CD4-positive, alpha-beta memory T cell (primary cell): Measurements from ENCODE around the gene TAS1R2. TPM values are rescaled to one million over a fixed set of nuclear protein-coding genes. Genes with fewer than 3 reads are reported as not detected.
A peak's percentile ranks its signal among the peaks of the same experiment; 100 is the strongest.

Experiments used
- CTCF ChIA-PET: fragments of 350-600 bp; sonication (Branson Sonifier 250); formaldehyde crosslinking; loops from one replicate; lab custom pipeline; 2021; ENCODE audit warnings: inconsistent platforms; ENCODE audit not compliant: partially characterized antibody; lab: Charles Lee
- POLR2A ChIA-PET: fragments of 350-600 bp; sonication (Branson Sonifier 250); formaldehyde crosslinking; loops from one replicate; lab custom pipeline; 2021; ENCODE audit not compliant: partially characterized antibody; lab: Charles Lee
- DNase-seq, 5 donors: peaks; one replicate each; pipeline versions ENCODE4 v3.0.0 to v3.0.0-alpha.2; 2020 to 2022; ENCODE audit warnings: mixed read lengths in 1 of 5
- H3K27ac ChIP-seq: one replicate; pipeline ENCODE4 v1.7.0; 2013; ENCODE audit warnings: low read depth, low read length
- H3K27me3 ChIP-seq: 2 replicates; pipeline ENCODE4 v1.7.0; 2013; ENCODE audit warnings: mild to moderate bottlenecking, low read length, moderate library complexity; ENCODE audit not compliant: insufficient read depth
- H3K36me3 ChIP-seq: 2 replicates; pipeline ENCODE4 v1.7.0; 2013; ENCODE audit warnings: mild to moderate bottlenecking, low read length, moderate library complexity; ENCODE audit not compliant: insufficient read depth
- H3K4me1 ChIP-seq: 2 replicates; pipeline ENCODE4 v1.7.0; 2013; ENCODE audit warnings: mild to moderate bottlenecking, low read length, moderate library complexity; ENCODE audit not compliant: insufficient read depth
- H3K4me3 ChIP-seq, 2 donors: one replicate each; pipeline ENCODE4 v1.7.0; 2013; ENCODE audit warnings: low read length in 2 of 2, mild to moderate bottlenecking in 1 of 2
- H3K9me3 ChIP-seq, 2 donors: one replicate each; pipeline ENCODE4 v1.7.0; 2013; ENCODE audit warnings: low read length in 2 of 2, control low read depth in 1 of 2; ENCODE audit not compliant: control insufficient read depth in 1 of 2
- H3K27ac Mint-ChIP-seq, 7 donors: one replicate each; pipeline ENCODE4 v1.8.0; 2020 to 2021; ENCODE audit warnings: mixed read lengths in 7 of 7, mild to moderate bottlenecking in 6 of 7, inconsistent platforms in 3 of 7, moderate library complexity in 3 of 7
- H3K27me3 Mint-ChIP-seq, 2 donors: one replicate each; pipeline ENCODE4 v1.8.0; 2020 to 2021; ENCODE audit warnings: mixed read lengths in 2 of 2
- H3K36me3 Mint-ChIP-seq, 2 donors: one replicate each; pipeline ENCODE4 v1.8.0; 2020 to 2021; ENCODE audit warnings: mixed read lengths in 2 of 2, inconsistent platforms in 1 of 2, mild to moderate bottlenecking in 1 of 2
- H3K4me1 Mint-ChIP-seq, 4 donors: one replicate each; pipeline ENCODE4 v1.8.0; 2020 to 2021; ENCODE audit warnings: mixed read lengths in 4 of 4, mild to moderate bottlenecking in 1 of 4
- H3K4me3 Mint-ChIP-seq, 8 donors: one replicate each; pipeline ENCODE4 v1.8.0; 2020 to 2021; ENCODE audit warnings: mixed read lengths in 8 of 8, mild to moderate bottlenecking in 7 of 8, moderate library complexity in 6 of 8, inconsistent platforms in 3 of 8
- H3K9me3 Mint-ChIP-seq, 8 donors: one replicate each; pipeline ENCODE4 v1.8.0; 2020 to 2021; ENCODE audit warnings: mixed read lengths in 8 of 8, mild to moderate bottlenecking in 5 of 8, inconsistent platforms in 3 of 8, moderate library complexity in 1 of 8
- intact Hi-C: fragments of 100-400 bp; cut with micrococcal nuclease; formaldehyde crosslinking; loops from one replicate; pipeline ENCODE4 v1.15.1; 2023
- polyA plus RNA-seq, 2 donors: library from polyadenylated mRNA; unstranded; fragments of 300-500 nt; fragmentation: Illumina TruSeq; gene quantifications; one replicate each; pipeline ENCODE4 v1.2.3, GENCODE V29; 2021
- total RNA-seq, 2 experiments: library from RNA; stranded (reverse); gene quantifications; one replicate each; pipeline ENCODE4 v1.2.3, GENCODE V29; 2021

The TAS1R2 gene
- total and polyA plus RNA-seq, 4 experiments from 2014 or later: not detected

- ChIA-PET CTCF (no interaction called here), POLR2A (no interaction called here)
- H3K27ac Mint-ChIP-seq: peak overlapping the region in 1 of 7 donors; percentile 53
- H3K4me1 Mint-ChIP-seq: no peaks in the 10 kb centered on the region
- H3K27me3 Mint-ChIP-seq: peaks cover 17 to 44% of the 10 kb centered on the region in 2 donors
- H3K4me3 Mint-ChIP-seq: no peak overlapping the region
- no peak for DNase-seq
- H3K36me3 Mint-ChIP-seq: peaks cover 0 to 2% of the 10 kb centered on the region in 2 donors
- intact Hi-C loops: no loop called here
- Histone ChIP-seq H3K27me3 (peaks cover 6% of the 10 kb centered on the region), H3K4me3 (no peak overlapping the region), H3K27ac (no peak overlapping the region), H3K9me3 (no peaks in the 10 kb centered on the region), H3K4me1 (no peaks in the 10 kb centered on the region), H3K36me3 (no peaks in the 10 kb centered on the region)
- H3K9me3 Mint-ChIP-seq: no peaks in the 10 kb centered on the region
Observed at GRCh38 chr1:18817316-18817715, 42.1 kb downstream of the TAS1R2 start.

DNA sequence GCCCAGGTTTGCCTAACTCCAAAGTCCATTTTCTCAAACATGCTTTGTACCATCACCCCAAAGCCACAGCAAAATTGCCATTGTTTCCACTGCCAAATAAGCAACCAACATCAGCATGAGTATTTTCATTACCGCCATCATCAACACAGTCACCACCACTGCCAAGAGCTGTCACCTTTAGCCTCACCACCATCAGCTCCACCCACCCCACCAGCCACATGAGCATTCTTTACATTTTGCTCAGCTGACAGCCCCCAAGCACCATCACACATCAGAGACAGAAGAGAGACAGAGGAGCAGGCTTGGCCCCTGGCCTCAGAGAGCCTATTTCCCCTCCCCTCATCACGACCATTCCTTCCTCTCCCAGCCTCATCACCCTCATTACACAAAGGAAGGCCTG is 42.7 kb downstream of the TAS1R2 start:
- no peaks in the 10 kb centered on the region for H3K36me3 ChIP-seq
- no peaks in the 10 kb centered on the region for H3K9me3 ChIP-seq
- Mint-ChIP-seq H3K27ac (no peak overlapping the region), H3K4me3 (no peak overlapping the region), H3K36me3 (peaks cover 0 to 2% of the 10 kb centered on the region in 2 donors), H3K27me3 (peaks cover 17 to 47% of the 10 kb centered on the region in 2 donors), H3K4me1 (no peaks in the 10 kb centered on the region), H3K9me3 (no peaks in the 10 kb centered on the region)
- no peaks in the 10 kb centered on the region for H3K4me1 ChIP-seq
- ChIA-PET CTCF (interaction anchor here (0.6 kb wide), 1 partner anchor 893 kb away, joined by 5 read pairs; no protein-coding TSS in a partner anchor), POLR2A (no interaction called here)
- H3K27me3 ChIP-seq: peaks cover 6% of the 10 kb centered on the region
- H3K27ac ChIP-seq: no peak overlapping the region
- no peak overlapping the region for H3K4me3 ChIP-seq
- no peak for DNase-seq
- intact Hi-C loops: no loop called here

DNA sequence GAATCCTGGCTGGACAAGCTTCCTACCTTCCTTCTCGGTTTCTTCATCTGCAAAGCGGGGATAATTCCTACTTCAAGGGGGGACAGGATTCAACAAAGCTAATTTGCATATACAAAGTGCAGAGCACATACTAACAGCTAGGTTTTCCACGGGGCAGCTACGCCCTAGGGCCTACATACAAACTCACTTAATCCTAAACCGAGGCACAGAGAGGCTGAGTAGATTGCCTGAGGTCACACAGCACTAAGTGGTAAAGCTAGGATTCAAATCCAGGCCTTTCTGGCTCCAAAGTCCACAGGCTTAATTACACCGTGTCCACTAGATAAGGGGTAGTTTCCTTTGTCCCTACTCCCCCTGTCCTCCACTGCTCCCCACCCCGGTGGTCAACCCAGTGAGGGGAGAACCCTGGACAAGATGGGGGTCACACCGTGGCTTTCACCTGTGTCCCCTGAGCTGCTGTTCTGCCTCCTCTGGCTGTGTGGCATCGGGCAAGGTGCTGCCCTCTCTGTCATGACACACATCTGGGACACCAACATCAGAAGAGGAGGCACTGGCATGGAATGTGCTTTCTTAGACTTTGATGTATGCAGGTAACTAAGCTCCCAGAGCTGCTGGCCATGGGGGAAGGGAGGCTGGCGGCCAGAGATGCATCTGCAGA is 44.5 kb downstream of the TAS1R2 start:
- Histone ChIP-seq H3K4me1 (no peaks in the 10 kb centered on the region), H3K9me3 (no peaks in the 10 kb centered on the region), H3K4me3 (no peak overlapping the region), H3K27ac (no peak overlapping the region), H3K36me3 (no peaks in the 10 kb centered on the region), H3K27me3 (no peaks in the 10 kb centered on the region)
- Mint-ChIP-seq H3K4me1 (no peaks in the 10 kb centered on the region), H3K4me3 (no peak overlapping the region), H3K27ac (no peak overlapping the region), H3K27me3 (peaks cover 12 to 46% of the 10 kb centered on the region in 2 donors), H3K9me3 (no peaks in the 10 kb centered on the region), H3K36me3 (no peaks in the 10 kb centered on the region)
- ChIA-PET CTCF (no interaction called here), POLR2A (no interaction called here)
- DNase-seq: no peak
- intact Hi-C loops: no loop called here

- Mint-ChIP-seq H3K36me3 (no peaks in the 10 kb centered on the region), H3K27ac (no peak overlapping the region), H3K27me3 (peaks cover 12 to 46% of the 10 kb centered on the region in 2 donors), H3K9me3 (no peaks in the 10 kb centered on the region), H3K4me1 (no peaks in the 10 kb centered on the region), H3K4me3 (no peak overlapping the region)
- DNase-seq: no peak
- Histone ChIP-seq H3K9me3 (no peaks in the 10 kb centered on the region), H3K4me3 (no peak overlapping the region), H3K4me1 (no peaks in the 10 kb centered on the region), H3K36me3 (no peaks in the 10 kb centered on the region), H3K27ac (no peak overlapping the region), H3K27me3 (no peaks in the 10 kb centered on the region)
- intact Hi-C loops: no loop called here
- POLR2A ChIA-PET: no interaction called here
- CTCF ChIA-PET: no interaction called here
Observed at GRCh38 chr1:18814425-18814824, 45.0 kb downstream of the TAS1R2 start.

GRCh38 chr1:18812453-18812939 is 47.0 kb downstream of the TAS1R2 start:
- no peak for DNase-seq
- Mint-ChIP-seq H3K4me3 (no peak overlapping the region), H3K27me3 (peaks cover 14 to 42% of the 10 kb centered on the region in 2 donors), H3K4me1 (no peaks in the 10 kb centered on the region), H3K27ac (no peak overlapping the region), H3K36me3 (no peaks in the 10 kb centered on the region), H3K9me3 (no peaks in the 10 kb centered on the region)
- ChIA-PET CTCF (no interaction called here), POLR2A (no interaction called here)
- intact Hi-C loops: no loop called here
- Histone ChIP-seq H3K4me1 (no peaks in the 10 kb centered on the region), H3K9me3 (no peaks in the 10 kb centered on the region), H3K4me3 (no peak overlapping the region), H3K36me3 (no peaks in the 10 kb centered on the region), H3K27me3 (no peaks in the 10 kb centered on the region), H3K27ac (no peak overlapping the region)

DNA sequence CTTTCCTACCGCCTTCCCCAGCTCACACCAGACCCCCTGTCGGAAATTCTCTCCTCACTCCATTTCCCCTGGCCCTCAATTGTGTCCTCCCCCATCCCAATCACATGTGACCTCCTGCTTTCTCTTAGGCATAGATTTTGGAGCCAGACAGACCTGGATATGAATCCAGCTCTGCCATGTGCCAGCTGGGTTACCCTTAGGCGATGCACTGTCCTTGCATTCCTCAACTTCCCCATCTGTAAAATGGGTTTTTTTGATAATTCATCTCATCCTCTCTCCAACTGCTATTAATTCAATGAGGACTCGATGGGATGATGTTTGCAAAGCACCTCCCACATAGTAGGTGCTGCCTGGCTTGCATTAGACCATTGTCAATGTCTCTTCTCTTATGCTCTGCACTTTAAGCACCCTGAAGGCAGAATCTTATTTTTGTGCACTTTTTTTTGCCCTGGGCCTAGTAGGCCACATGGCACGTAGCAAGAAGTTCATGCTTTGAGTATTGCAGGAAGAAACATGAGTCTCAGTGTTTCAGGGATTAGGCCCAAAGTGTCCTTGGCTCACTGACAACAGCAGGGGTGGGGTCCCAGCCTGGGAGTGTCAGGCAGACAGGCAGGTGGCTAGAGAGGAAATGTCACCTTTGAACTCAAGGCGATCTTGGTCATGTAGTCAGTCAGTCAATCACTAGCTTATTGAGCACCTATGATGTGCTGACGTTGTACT is 47.6 kb downstream of the TAS1R2 start:
- DNase-seq: no peak
- no peaks in the 10 kb centered on the region for H3K4me1 Mint-ChIP-seq
- Histone ChIP-seq H3K27me3 (no peaks in the 10 kb centered on the region), H3K4me3 (no peak overlapping the region), H3K27ac (no peak overlapping the region), H3K9me3 (no peaks in the 10 kb centered on the region), H3K4me1 (no peaks in the 10 kb centered on the region), H3K36me3 (no peaks in the 10 kb centered on the region)
- peaks cover 9 to 36% of the 10 kb centered on the region in 2 donors for H3K27me3 Mint-ChIP-seq
- H3K36me3 Mint-ChIP-seq: no peaks in the 10 kb centered on the region
- ChIA-PET CTCF (no interaction called here), POLR2A (no interaction called here)
- H3K9me3 Mint-ChIP-seq: no peaks in the 10 kb centered on the region
- peak overlapping the region in 1 of 7 donors; percentile 24 for H3K27ac Mint-ChIP-seq
- intact Hi-C loops: no loop called here
- H3K4me3 Mint-ChIP-seq: no peak overlapping the region

GRCh38 chr1:18809953-18810899 is 49.2 kb downstream of the TAS1R2 start:
- CTCF ChIA-PET: no interaction called here

More at GRCh38 chr1:18809953-18810899, 49.2 kb downstream of the TAS1R2 start:
- intact Hi-C loops: no loop called here
- H3K4me3 Mint-ChIP-seq: no peak overlapping the region
- H3K27ac Mint-ChIP-seq: no peak overlapping the region
- H3K9me3 Mint-ChIP-seq: no peaks in the 10 kb centered on the region
- H3K36me3 Mint-ChIP-seq: no peaks in the 10 kb centered on the region
- no peaks in the 10 kb centered on the region for H3K36me3 ChIP-seq
- no peaks in the 10 kb centered on the region for H3K9me3 ChIP-seq
- no peaks in the 10 kb centered on the region for H3K4me1 ChIP-seq
- no peaks in the 10 kb centered on the region for H3K27me3 ChIP-seq
- POLR2A ChIA-PET: no interaction called here
- H3K27ac ChIP-seq: no peak overlapping the region
- no peak for DNase-seq
- no peaks in the 10 kb centered on the region for H3K4me1 Mint-ChIP-seq
- H3K4me3 ChIP-seq: no peak overlapping the region
- H3K27me3 Mint-ChIP-seq: peaks cover 9 to 30% of the 10 kb centered on the region in 2 donors
